HL-60/S4 treated with retinoic acid at 250 ng/mL for 4 days and 3 days (cell line): Measurements from ENCODE around the gene NDUFA11.

ENCODE experiments used
- in situ Hi-C: fragments of 300-500 bp; cut with MboI; formaldehyde crosslinking; loops from 2 replicates; pipeline ENCODE4 v1.7.0; 2022; ENCODE audit warnings: low sequenced_read_pairs

NDUFA11 gene

GRCh38 chr19:5910638-5910907 lies 7.0 kb upstream of the NDUFA11 start:
- in situ Hi-C loops: no loop called here

- in situ Hi-C loops: no loop called here
Measured at GRCh38 chr19:5908773-5909442, 5.3 kb upstream of the NDUFA11 start.

- in situ Hi-C loops: no loop called here
Measured at GRCh38 chr19:5907241-5907640, 3.7 kb upstream of the NDUFA11 start.

GRCh38 chr19:5905114-5905778 lies 1.7 kb upstream of the NDUFA11 start:
- in situ Hi-C loops: no loop called here

- in situ Hi-C loops: no loop called here
Measured at GRCh38 chr19:5904352-5905113, 943 bp upstream of the NDUFA11 start, which contains the start of gene VMAC. Gene VMAC (plus strand): TSS chr19:5904872. CDS start chr19:5904891, 19 bp downstream.

GRCh38 chr19:5903056-5903623 lies 450 bp downstream of the NDUFA11 start:
- in situ Hi-C loops: no loop called here

- in situ Hi-C loops: no loop called here
Measured at GRCh38 chr19:5900976-5901375, 2.6 kb downstream of the NDUFA11 start.

- in situ Hi-C loops: no loop called here
Measured at GRCh38 chr19:5899728-5900526, 3.7 kb downstream of the NDUFA11 start.

- in situ Hi-C loops: no loop called here
Measured at GRCh38 chr19:5897189-5897969, 6.2 kb downstream of the NDUFA11 start.

- in situ Hi-C loops: no loop called here
Measured at GRCh38 chr19:5896365-5897076, 7.1 kb downstream of the NDUFA11 start.

GRCh38 chr19:5895890-5896289 lies 7.7 kb downstream of the NDUFA11 start:
- in situ Hi-C loops: no loop called here

GRCh38 chr19:5895409-5895808 lies 8.2 kb downstream of the NDUFA11 start:
- in situ Hi-C loops: no loop called here

- in situ Hi-C loops: no loop called here
Measured at GRCh38 chr19:5894704-5895349, 8.8 kb downstream of the NDUFA11 start.

- in situ Hi-C loops: no loop called here
Measured at GRCh38 chr19:5893907-5894703, 9.5 kb downstream of the NDUFA11 start.

GRCh38 chr19:5893296-5893903 lies 10.2 kb downstream of the NDUFA11 start:
- in situ Hi-C loops: no loop called here

- in situ Hi-C loops: no loop called here
Measured at GRCh38 chr19:5892772-5893275, 10.8 kb downstream of the NDUFA11 start.

GRCh38 chr19:5891938-5892771 lies 11.4 kb downstream of the NDUFA11 start:
- in situ Hi-C loops: no loop called here
